A549 (cell line): Measurements from ENCODE around the gene ZKSCAN1.
A peak's percentile ranks its signal among the peaks of the same experiment; 100 is the strongest.

ENCODE experiments used
- BHLHE40 ChIP-seq: IDR thresholded peaks from 2 replicates; pipeline ENCODE4 v1.6.1; 2012; ENCODE audit warnings: low read depth, low read length, inconsistent platforms
- CBX2 ChIP-seq: fragments of 200-600 bp; sonication (generic); IDR thresholded peaks from 2 replicates; pipeline ENCODE4 v1.6.1; 2016; ENCODE audit warnings: low read depth, mild to moderate bottlenecking, borderline replicate concordance
- CEBPB ChIP-seq, 2 experiments: fragments of >200 bp in 1 of 2; sonication (Bioruptor Twin) in 1 of 2; formaldehyde crosslinking in 1 of 2; IDR thresholded peaks; 2 replicates each; pipeline ENCODE4 v1.6.1; 2012 to 2016
- CTCF ChIP-seq: fragments of >200 bp; sonication (Bioruptor Twin); formaldehyde crosslinking; IDR thresholded peaks from 3 replicates; pipeline ENCODE4 v1.5.1; 2016
- ELK1 ChIP-seq: fragments of 150-350 bp; IDR thresholded peaks from 2 replicates; pipeline ENCODE4 v1.6.1; 2014; ENCODE audit warnings: low read depth, mild to moderate bottlenecking, low read length
- FOXS1 ChIP-seq: fragments of 250-450 bp; sonication (Bioruptor Pico); IDR thresholded peaks from 2 replicates; pipeline ENCODE4 v1.5.0; 2020; ENCODE audit warnings: mild to moderate bottlenecking, moderate library complexity
- MAX ChIP-seq: IDR thresholded peaks from 2 replicates; pipeline ENCODE4 v1.6.1; 2012
- MYC ChIP-seq: IDR thresholded peaks from 2 replicates; pipeline ENCODE4 v1.6.1; 2012; ENCODE audit warnings: mild to moderate bottlenecking, inconsistent platforms, low read length, improper control_type of control experiment, borderline replicate concordance
- POLR2A ChIP-seq: IDR thresholded peaks from 2 replicates; pipeline ENCODE4 v1.6.1; 2012; ENCODE audit warnings: mild to moderate bottlenecking, low read length
- RCOR1 ChIP-seq: fragments of 150-350 bp; IDR thresholded peaks from 2 replicates; pipeline ENCODE4 v1.6.1; 2014; ENCODE audit warnings: antibody characterized with exemption, low read length, low read depth
- SREBF2 ChIP-seq: fragments of 450-650 bp; IDR thresholded peaks from 2 replicates; pipeline ENCODE4 v1.6.1; 2014; ENCODE audit warnings: mild to moderate bottlenecking, moderate library complexity
- TP53 ChIP-seq: fragments of 250-450 bp; sonication (Bioruptor Pico); IDR thresholded peaks from 2 replicates; pipeline ENCODE4 v1.5.0; 2021; ENCODE audit warnings: mild to moderate bottlenecking, moderate library complexity
- USF2 ChIP-seq: fragments of 450-650 bp; IDR thresholded peaks from 2 replicates; pipeline ENCODE4 v1.6.1; 2014; ENCODE audit warnings: antibody characterized with exemption
- ZC3H11A ChIP-seq: fragments of 450-650 bp; IDR thresholded peaks from 2 replicates; pipeline ENCODE4 v1.6.1; 2014; ENCODE audit warnings: antibody characterized with exemption, mild to moderate bottlenecking

- TF ChIP-seq ELK1 (no peak), USF2 (peak; percentile 23; the same call in 1 of the 2 replicates), CEBPB (IDR thresholded peaks at IDR 0.05) (peak in 1 of 2 experiments; percentile 44; a peak in 1 of 4 replicates), CBX2 (no peak), BHLHE40 (no peak), MAX (peak; percentile 99), CTCF (peak; percentile 95), MYC (peak; percentile 95), RCOR1 (no peak), POLR2A (peak; percentile 69), ZC3H11A (no peak), TP53 (CRISPR knock-in tag) (no peak), SREBF2 (no peak), FOXS1 (CRISPR knock-in tag) (no peak)
These were observed 66.2 kb downstream of the ZKSCAN1 start, which contains the start of gene ZNF3 for GRCh38 chr7:100081535-100082102.
